Epithelial cell of esophagus (primary cell): ENCODE data around the gene APEX1.
"Not testable (repeated sequence)": the region's sequence is repeated elsewhere in the genome, so short reads cannot be mapped to it uniquely, and the experiment has no call there.

Experiments
- DNase-seq: peaks from one replicate; pipeline ENCODE4 v3.0.0; 2010; ENCODE audit warnings: low read depth
- H3K4me3 ChIP-seq: 2 replicates; pipeline ENCODE4 v1.5.1; 2011; ENCODE audit warnings: mild to moderate bottlenecking, low read length, control low read depth
- CTCF ChIP-seq: IDR thresholded peaks from 2 replicates; pipeline ENCODE4 v1.5.1; 2011; ENCODE audit warnings: low read depth, mild to moderate bottlenecking, low read length, control low read depth, inconsistent platforms; ENCODE audit not compliant: insufficient read depth; ENCODE audit errors: missing control alignments

Gene APEX1

GRCh38 chr14:20499108-20499507 lies 44.1 kb downstream of the APEX1 start:
- no peak for DNase-seq
- TF ChIP-seq CTCF, result no peak
- H3K4me3 ChIP-seq, result no peak overlapping the region

GRCh38 chr14:20499881-20500280 lies 44.9 kb downstream of the APEX1 start:
- H3K4me3 ChIP-seq, result no peak overlapping the region
- TF ChIP-seq CTCF, result no peak
- DNase-seq, result no peak

GRCh38 chr14:20501346-20501745 lies 46.3 kb downstream of the APEX1 start:
- no peak overlapping the region for H3K4me3 ChIP-seq
- no peak for TF ChIP-seq CTCF
- DNase-seq, result peak; percentile 75

- no peak for DNase-seq
- TF ChIP-seq CTCF, result no peak
- no peak overlapping the region for H3K4me3 ChIP-seq
These were observed 48.9 kb downstream of the APEX1 start for GRCh38 chr14:20503898-20504297.

GRCh38 chr14:20506276-20506675 lies 51.2 kb downstream of the APEX1 start:
- DNase-seq, H3K4me3 ChIP-seq: not testable (repeated sequence)

GRCh38 chr14:20506752-20507151 lies 51.7 kb downstream of the APEX1 start:
- not testable (repeated sequence) for DNase-seq, H3K4me3 ChIP-seq
